GM21515 (cell line): Measurements from ENCODE around the gene PARP11.
"Not testable (repeated sequence)": the region's sequence is repeated elsewhere in the genome, so short reads cannot be mapped to it uniquely, and the experiment has no call there.

Experiments used
- ATAC-seq: cut with Tn5 transposase; IDR thresholded peaks from one replicate; pipeline ENCODE4 v1.9.1; 2021; ENCODE audit not compliant: unreplicated experiment

PARP11 gene

DNA sequence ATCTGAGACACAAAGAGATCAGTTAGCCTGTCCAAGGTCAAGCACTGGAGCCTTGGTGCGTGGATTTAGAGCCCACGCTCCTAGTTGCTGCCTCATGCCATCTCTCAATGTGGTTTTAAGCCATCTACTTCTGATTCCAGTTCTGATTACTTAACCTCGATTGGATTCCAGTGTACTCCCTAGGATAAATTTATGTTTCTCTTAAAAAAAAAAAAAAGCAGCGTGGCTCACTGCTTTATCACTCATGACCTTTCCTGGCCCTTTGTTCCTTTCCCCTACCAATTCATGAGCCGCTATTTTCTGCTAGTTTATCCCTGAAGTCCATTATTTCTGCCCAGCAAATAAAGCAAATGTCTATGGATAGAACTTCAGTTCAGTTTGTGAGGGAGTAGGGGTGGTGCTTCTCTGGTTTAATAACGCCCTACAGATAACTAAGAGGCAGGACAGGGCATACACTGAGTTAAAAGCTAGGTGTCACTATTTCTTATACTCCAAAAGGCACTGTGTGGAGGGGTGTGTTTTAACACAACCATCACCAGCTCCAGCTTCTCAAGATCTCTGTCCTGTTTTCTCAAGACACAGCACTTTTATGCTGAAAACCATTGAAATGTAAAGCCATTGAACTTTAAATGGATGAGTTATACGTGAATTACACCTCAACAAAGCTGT lies 9.8 kb upstream of the PARP11 start:
- ATAC-seq = no peak

- no peak for ATAC-seq
Observed at GRCh38 chr12:3882406-3882805, 9.2 kb upstream of the PARP11 start.

DNA sequence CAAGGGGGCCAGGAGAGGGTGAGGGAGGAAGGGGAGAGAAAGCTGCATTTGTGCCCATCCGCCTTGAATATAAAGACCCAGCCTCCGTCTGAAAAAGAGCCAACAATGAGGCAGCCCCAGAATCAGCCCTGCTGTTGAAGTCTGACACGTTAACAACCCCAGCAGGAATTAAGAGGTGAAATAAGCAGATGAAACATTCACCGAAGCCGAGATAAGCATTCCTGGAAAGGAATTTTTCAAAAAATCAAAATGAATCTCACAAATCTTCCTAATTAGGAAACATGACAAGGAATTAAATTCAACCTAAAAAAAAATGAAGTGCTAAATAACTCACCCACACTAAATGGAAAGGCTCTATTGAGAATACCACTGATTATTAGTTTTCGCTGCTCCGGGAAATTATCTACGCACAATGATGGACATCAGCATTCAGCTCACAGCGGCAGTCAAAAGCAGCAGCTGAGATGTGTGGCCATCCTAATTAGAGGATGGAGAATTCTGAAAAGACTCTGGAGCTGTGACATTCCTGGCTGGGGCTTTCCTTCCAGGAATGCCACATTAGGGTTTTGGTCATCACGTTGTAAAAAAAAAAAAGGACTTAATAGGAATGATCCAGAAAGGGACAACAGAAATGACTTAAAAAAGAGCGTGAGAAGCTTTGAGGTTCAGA lies 8.2 kb upstream of the PARP11 start:
- no peak for ATAC-seq

DNA sequence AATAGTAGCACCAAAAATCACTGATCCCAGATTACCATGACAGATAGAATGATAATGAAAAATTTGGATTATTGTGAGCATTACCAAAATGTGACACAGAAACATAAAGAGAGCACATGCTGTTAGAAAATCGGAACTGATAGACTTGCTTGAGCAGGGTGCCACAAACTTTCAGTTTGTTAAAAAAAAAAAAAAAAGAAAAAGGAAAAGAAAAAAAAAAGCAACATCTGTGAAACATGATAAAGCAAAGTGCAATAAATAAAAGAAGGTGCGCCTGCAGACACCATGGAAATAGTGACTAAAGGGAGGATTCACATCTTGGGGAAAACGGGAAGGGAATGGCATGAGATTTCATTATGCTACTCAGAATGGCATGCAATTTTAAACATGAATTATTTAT lies 6.6 kb upstream of the PARP11 start:
- no peak for ATAC-seq

DNA sequence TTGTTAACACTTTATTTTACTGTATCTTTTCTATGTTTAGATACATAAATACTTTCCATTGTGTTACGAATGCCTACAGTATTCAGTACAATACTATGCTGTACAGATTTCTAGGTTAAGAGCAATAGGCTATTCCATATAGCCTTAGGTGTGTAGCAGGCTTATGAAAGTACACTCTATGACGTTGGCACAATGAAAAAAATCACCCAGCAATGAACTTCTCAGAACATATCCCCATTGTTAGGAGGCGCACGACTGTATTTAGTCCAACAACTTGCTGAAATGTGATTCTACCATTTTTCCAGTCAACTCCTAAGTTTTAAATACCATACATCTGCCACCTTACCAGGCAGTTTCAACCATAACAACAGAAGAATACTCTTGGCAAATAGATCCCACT lies 1.8 kb downstream of the PARP11 start:
- no peak for ATAC-seq

DNA sequence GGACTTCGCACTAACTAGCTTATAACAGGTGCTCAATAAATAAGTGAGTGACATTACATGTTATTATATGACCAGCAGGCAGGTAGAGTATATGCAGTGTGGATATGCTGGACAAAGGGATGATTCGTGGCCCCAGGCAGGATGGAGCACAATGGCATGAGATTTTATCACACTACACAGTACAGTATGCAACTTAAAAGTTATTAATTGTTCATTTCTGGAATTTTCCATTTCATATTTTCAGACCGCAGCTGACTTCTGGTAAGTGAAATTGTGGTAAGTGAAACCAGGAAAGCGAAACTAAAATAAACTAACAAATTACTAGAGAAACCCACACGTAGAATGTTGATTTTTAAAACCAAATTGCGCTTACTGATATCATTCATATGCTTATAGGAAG lies 3.3 kb downstream of the PARP11 start:
- no peak for ATAC-seq

DNA sequence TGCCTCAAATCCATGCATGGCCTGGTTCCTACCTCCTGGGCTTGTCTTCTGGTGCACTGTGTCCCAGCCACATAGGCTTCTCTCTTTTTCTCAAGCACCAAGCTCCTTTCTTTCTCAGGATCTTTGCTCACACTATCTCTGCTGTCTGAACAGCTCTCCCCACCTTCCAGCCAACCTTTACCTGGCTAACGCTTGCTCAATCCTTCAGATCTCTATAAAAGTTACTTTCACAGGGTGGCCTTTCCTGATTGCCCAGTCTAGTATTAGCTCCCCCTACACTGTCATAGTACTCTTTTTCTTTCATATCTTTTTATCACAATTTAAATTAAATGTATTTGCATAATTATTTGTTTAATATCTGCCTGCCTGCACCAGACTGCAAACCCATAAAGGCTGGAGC lies 3.8 kb downstream of the PARP11 start:
- no peak for ATAC-seq

DNA sequence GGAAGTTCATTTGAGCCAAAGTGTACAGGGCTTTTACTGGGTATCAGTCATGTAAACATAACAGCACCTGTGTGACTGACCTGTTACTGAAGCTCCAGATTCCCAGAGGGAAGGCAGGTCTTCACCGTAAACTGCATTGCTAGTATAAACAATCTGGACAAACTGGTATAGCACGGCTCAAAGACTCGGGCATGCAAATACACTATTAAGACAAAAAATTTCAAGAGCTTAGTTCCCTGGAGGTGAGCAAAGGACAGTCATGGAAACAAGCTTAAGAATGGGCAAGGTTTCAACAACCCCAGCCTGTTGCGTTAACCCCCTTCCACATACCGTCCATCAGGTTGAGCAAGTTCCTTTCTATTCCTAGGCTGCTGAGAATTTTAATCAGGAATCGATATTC lies 9.4 kb downstream of the PARP11 start:
- no peak for ATAC-seq

- no peak for ATAC-seq
Observed at GRCh38 chr12:3842517-3842916, 30.7 kb downstream of the PARP11 start.

DNA sequence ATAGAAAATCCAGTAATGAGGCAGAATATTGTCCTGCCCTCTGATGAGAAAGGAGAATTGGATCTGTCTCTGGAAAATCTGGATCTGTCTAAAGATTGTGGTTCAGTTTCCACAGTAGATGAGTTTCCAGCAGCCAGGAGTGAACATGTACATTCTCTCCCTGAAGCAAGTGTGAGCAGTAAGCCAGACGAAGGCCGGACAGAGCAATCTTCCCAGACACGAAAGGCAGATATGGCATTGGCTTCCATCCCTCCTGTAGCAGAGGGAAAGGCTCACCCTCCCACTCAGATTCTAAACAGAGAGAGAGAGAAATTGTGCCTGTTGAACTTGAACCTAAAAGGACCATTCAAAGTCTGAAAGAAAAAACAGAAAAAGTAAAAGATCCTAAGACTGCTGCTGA lies 31.4 kb downstream of the PARP11 start:
- no peak for ATAC-seq

DNA sequence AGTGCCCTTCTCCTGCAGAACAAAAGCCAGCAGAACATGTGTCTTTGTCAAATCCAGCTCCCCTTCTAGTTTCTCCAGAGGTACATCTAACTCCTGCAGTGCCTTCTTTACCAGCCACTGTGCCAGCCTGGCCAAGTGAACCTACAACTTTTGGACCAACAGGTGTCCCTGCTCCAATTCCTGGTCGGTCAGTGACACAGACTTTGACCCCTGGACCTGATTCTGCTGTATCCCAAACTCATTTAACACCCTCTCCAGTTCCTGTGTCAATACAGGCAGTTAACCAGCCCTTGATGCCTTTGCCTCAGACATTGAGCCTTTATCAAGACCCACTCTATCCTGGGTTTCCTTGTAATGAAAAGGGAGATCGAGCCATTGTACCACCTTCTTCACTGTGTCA lies 32.4 kb downstream of the PARP11 start:
- ATAC-seq = not testable (repeated sequence)

DNA sequence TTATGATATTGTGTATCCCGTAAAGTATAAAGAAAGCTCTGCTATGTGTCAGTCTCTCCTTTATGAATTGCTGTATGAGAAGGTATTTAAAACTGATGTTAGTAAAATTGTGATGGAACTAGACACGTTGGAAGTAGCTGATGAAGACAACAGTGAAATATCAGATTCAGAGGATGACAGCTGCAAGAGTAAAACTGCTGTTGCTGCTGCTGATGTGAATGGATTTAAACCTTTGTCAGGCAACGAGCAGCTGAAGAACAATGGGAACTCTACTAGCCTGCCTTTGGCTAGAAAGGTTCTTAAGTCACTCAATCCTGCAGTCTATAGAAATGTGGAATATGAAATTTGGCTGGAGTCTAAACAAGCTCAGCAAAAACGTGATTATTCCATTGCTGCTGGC lies 33.5 kb downstream of the PARP11 start:
- ATAC-seq = not testable (repeated sequence)

DNA sequence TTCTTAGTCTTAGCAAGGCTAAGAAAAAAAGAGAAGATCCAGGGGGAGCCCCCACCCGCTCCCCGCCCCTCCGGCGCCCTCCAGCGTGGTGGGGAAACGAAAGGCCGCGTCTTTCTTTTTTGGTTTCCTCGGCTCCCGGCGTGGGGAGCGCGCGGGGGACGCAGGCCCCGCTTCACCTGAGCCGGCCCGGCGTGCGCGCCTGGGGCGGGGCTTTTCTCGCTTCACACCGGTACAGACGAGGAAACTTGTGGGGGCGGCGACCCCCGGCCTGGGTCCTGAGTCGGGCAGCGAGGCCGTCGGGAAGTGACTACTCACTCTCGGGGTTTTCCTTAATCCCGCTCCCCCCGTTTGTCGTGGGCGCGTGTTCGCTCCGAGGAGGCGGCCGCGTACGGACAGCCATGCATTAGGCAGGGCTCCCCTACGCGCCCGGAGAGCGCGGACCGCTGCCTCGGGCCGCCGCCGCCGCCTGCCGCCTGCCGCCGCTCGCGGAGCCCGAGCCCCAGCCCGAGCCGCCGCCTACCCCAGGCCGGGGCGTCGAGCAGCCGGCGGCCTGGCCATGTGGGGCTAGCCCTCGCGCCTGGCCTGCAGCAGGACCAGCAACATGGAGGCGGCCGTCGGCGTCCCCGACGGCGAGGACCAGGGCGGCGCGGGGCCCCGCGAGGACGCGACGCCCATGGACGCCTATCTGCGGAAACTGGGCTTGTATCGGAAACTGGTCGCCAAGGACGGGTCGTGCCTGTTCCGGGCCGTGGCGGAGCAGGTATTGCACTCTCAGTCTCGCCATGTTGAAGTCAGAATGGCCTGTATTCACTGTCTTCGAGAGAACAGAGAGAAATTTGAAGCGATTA lies 34.3 kb downstream of the PARP11 start:
- not testable (repeated sequence) for ATAC-seq

GRCh38 chr12:3838076-3838475 lies 35.1 kb downstream of the PARP11 start:
- ATAC-seq = no peak

- no peak for ATAC-seq
Observed at GRCh38 chr12:3837049-3837448, 36.1 kb downstream of the PARP11 start.

GRCh38 chr12:3836641-3837040 lies 36.6 kb downstream of the PARP11 start:
- no peak for ATAC-seq

GRCh38 chr12:3835914-3836313 lies 37.3 kb downstream of the PARP11 start:
- ATAC-seq = no peak

- no peak for ATAC-seq
Observed at GRCh38 chr12:3834774-3835173, 38.4 kb downstream of the PARP11 start.

DNA sequence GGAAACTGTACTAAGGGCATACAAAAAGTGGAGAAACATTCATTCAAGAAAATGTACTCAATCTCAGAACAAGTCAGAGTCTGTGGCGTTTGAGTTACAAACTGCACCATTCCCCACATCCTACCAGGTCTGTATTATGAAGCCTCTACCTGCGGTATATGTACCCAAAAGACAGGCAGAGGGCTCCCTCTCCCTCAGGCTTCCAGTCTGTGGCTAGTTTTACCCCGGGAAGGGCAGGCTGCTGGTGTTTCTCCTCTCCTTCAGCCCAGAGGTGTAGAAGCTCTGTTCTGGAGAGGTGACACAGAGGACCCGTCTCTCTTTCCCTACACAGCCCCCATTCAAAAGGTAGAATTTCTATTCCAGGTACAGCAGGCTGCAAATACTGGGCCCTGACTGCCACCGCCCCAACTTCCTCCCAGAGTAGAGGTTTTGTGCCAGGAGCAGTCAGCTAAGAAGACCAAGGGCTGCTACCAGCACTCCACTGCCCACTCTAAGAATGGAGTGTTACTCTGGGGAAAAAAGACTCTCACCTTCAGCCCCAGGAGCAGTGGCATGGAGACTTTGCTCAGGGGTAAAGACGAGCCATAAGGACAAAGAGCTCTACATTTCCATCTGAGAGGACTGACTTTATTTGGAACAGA lies 39.4 kb downstream of the PARP11 start:
- no peak for ATAC-seq

GRCh38 chr12:3832738-3833137 lies 40.5 kb downstream of the PARP11 start:
- no peak for ATAC-seq

DNA sequence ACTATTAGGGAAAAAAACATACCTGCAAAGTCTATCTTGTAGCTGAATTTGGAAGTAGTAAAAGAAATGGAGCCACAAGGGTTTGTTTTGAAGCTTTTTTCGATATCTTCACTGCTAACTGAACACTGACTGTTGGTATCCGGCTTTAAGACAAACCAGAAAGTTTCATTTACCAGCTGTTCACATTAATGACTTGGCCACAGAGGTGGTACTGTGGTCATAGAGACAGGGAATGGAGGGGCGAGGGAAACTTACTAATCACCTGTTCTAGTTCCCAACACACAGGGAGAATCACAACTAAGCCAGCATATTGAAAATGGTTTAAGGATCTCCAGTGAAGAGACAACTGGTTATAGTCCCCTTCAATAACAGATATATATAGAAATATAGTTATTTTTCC lies 44.3 kb downstream of the PARP11 start:
- ATAC-seq = no peak
